Epithelial cell of proximal tubule (primary cell): ENCODE measurements around the gene PPP2R2B. TPM values are rescaled to one million over a fixed set of nuclear protein-coding genes. Genes with fewer than 3 reads are reported as not detected.

Experiments
- DNase-seq: peaks from one replicate; pipeline ENCODE4 v3.0.0-alpha.2; 2011; ENCODE audit warnings: low read depth
- H3K4me3 ChIP-seq: 2 replicates; pipeline ENCODE4 v1.5.1; 2011; ENCODE audit warnings: low read depth, mild to moderate bottlenecking, low read length
- CTCF ChIP-seq: conservative IDR thresholded peaks from 2 replicates; pipeline ENCODE4 v1.5.1; 2012; ENCODE audit warnings: low read depth, mild to moderate bottlenecking, low read length
- total RNA-seq: library from RNA; depleted of rRNA; stranded (reverse); fragments of >200 nt; gene quantifications from 2 replicates; pipeline ENCODE4 v1.2.3, GENCODE V29; 2015

PPP2R2B gene
- total RNA-seq, 1 donor from 2014 or later: 3.9 TPM

GRCh38 chr5:146894753-146895521 is 16.4 kb upstream of the PPP2R2B start:
- no peak overlapping the region for H3K4me3 ChIP-seq
- no peak for TF ChIP-seq CTCF
- DNase-seq: no peak

- no peak overlapping the region for H3K4me3 ChIP-seq
- TF ChIP-seq CTCF: no peak
- DNase-seq: no peak
Observed at GRCh38 chr5:146893991-146894390, 15.4 kb upstream of the PPP2R2B start.

- no peak for TF ChIP-seq CTCF
- no peak for DNase-seq
- H3K4me3 ChIP-seq: no peak overlapping the region
Observed at GRCh38 chr5:146892231-146892630, 13.7 kb upstream of the PPP2R2B start.

GRCh38 chr5:146891511-146891910 is 13.0 kb upstream of the PPP2R2B start:
- H3K4me3 ChIP-seq: no peak overlapping the region
- DNase-seq: no peak
- TF ChIP-seq CTCF: no peak

GRCh38 chr5:146890731-146891440 is 12.3 kb upstream of the PPP2R2B start:
- TF ChIP-seq CTCF: no peak
- no peak overlapping the region for H3K4me3 ChIP-seq
- DNase-seq: no peak

- no peak for DNase-seq
- no peak for TF ChIP-seq CTCF
- H3K4me3 ChIP-seq: no peak overlapping the region
Observed at GRCh38 chr5:146890066-146890465, 11.5 kb upstream of the PPP2R2B start.

- no peak for TF ChIP-seq CTCF
- no peak for DNase-seq
Observed at GRCh38 chr5:146889169-146889568, 10.6 kb upstream of the PPP2R2B start.

More at GRCh38 chr5:146889169-146889568, 10.6 kb upstream of the PPP2R2B start:
- H3K4me3 ChIP-seq: no peak overlapping the region
